OCI-LY3 (cell line): Measurements from ENCODE around the gene TNFAIP8L1.

Source experiments
- CTCF ChIP-seq: fragments of 200-600, 300-600 bp; sonication (generic); IDR thresholded peaks from 2 replicates; pipeline ENCODE4 v1.5.1; 2014; ENCODE audit warnings: antibody characterized with exemption, low read length, low read depth
- EZH2phosphoT487 ChIP-seq: fragments of 200-600 bp; shearing (Covaris generic); IDR thresholded peaks from 2 replicates; pipeline ENCODE4 v1.6.1; 2018; ENCODE audit warnings: antibody characterized with exemption, mixed run types, low read depth

- TF ChIP-seq CTCF (no peak), EZH2phosphoT487 (no peak)
These were observed 48.1 kb downstream of the TNFAIP8L1 start for GRCh38 chr19:4687396-4687795.
